ENCODE measurements around the gene ELL2.

Gene ELL2

GRCh38 chr5:95961617-95962474 is at the start of gene ELL2:
TSS of gene ELL2 (minus strand) at chr5:95961851. CDS start at chr5:95961721, 130 bp downstream.
- Histone ChIP-seq H3K4me3 (ENCODE audit: low read depth in 1 of 2, low read length in 2 of 2) (peak within 1 kb of the TSS; percentile 79 to 80), H3K27me3 (ENCODE audit: low read depth, low read length) (no peaks in the 10 kb centered on the region), H3K36me3 (ENCODE audit: control insufficient read depth in 1 of 2, insufficient read depth in 2 of 2, low read length in 2 of 2) (no peaks in the 10 kb centered on the region), H3K9me3 (ENCODE audit: control insufficient read depth in 1 of 2, low read length in 2 of 2) (no peaks in the 10 kb centered on the region), H3K4me1 (ENCODE audit: control insufficient read depth in 1 of 2, insufficient read depth in 2 of 2, low read length in 2 of 2) (peaks cover 0 to 11% of the 10 kb centered on the region in 2 donors), H3K27ac (ENCODE audit: low read length) (peak within 1 kb of the TSS; percentile 93)

- no peaks in the 10 kb centered on the region for H3K4me1 ChIP-seq (ENCODE audit: control insufficient read depth in 1 of 2, insufficient read depth in 2 of 2, low read length in 2 of 2)
- H3K4me3 ChIP-seq (ENCODE audit: low read depth in 1 of 2, low read length in 2 of 2): no peak overlapping the region
These were observed 47.5 kb upstream of the ELL2 start for GRCh38 chr5:96008987-96009647.

GRCh38 chr5:96008487-96008886 is 46.8 kb upstream of the ELL2 start:
- Histone ChIP-seq H3K4me1 (ENCODE audit: control insufficient read depth in 1 of 2, insufficient read depth in 2 of 2, low read length in 2 of 2) (no peaks in the 10 kb centered on the region), H3K4me3 (ENCODE audit: low read depth in 1 of 2, low read length in 2 of 2) (no peak overlapping the region), H3K27ac (ENCODE audit: low read length) (no peak overlapping the region), H3K9me3 (ENCODE audit: control insufficient read depth in 1 of 2, low read length in 2 of 2) (no peaks in the 10 kb centered on the region), H3K27me3 (ENCODE audit: low read depth, low read length) (no peaks in the 10 kb centered on the region), H3K36me3 (ENCODE audit: control insufficient read depth in 1 of 2, insufficient read depth in 2 of 2, low read length in 2 of 2) (no peaks in the 10 kb centered on the region)

More at GRCh38 chr5:96008987-96009647, 47.5 kb upstream of the ELL2 start:
- Histone ChIP-seq H3K27me3 (ENCODE audit: low read depth, low read length) (no peaks in the 10 kb centered on the region), H3K9me3 (ENCODE audit: control insufficient read depth in 1 of 2, low read length in 2 of 2) (no peaks in the 10 kb centered on the region), H3K36me3 (ENCODE audit: control insufficient read depth in 1 of 2, insufficient read depth in 2 of 2, low read length in 2 of 2) (no peaks in the 10 kb centered on the region), H3K27ac (ENCODE audit: low read length) (no peak overlapping the region)

- H3K4me1 ChIP-seq (ENCODE audit: control insufficient read depth in 1 of 2, insufficient read depth in 2 of 2, low read length in 2 of 2): no peaks in the 10 kb centered on the region
- H3K36me3 ChIP-seq (ENCODE audit: control insufficient read depth in 1 of 2, insufficient read depth in 2 of 2, low read length in 2 of 2): no peaks in the 10 kb centered on the region
- no peaks in the 10 kb centered on the region for H3K9me3 ChIP-seq (ENCODE audit: control insufficient read depth in 1 of 2, low read length in 2 of 2)
- no peaks in the 10 kb centered on the region for H3K27me3 ChIP-seq (ENCODE audit: low read depth, low read length)
- no peak overlapping the region for H3K27ac ChIP-seq (ENCODE audit: low read length)
- no peak overlapping the region for H3K4me3 ChIP-seq (ENCODE audit: low read depth in 1 of 2, low read length in 2 of 2)
These were observed 45.4 kb upstream of the ELL2 start for GRCh38 chr5:96007051-96007450.

GRCh38 chr5:96006291-96006690 is 44.6 kb upstream of the ELL2 start:
- H3K4me3 ChIP-seq (ENCODE audit: low read depth in 1 of 2, low read length in 2 of 2): no peak overlapping the region
- no peaks in the 10 kb centered on the region for H3K4me1 ChIP-seq (ENCODE audit: control insufficient read depth in 1 of 2, insufficient read depth in 2 of 2, low read length in 2 of 2)
- no peaks in the 10 kb centered on the region for H3K27me3 ChIP-seq (ENCODE audit: low read depth, low read length)
- H3K27ac ChIP-seq (ENCODE audit: low read length): no peak overlapping the region
- no peaks in the 10 kb centered on the region for H3K36me3 ChIP-seq (ENCODE audit: control insufficient read depth in 1 of 2, insufficient read depth in 2 of 2, low read length in 2 of 2)
- H3K9me3 ChIP-seq (ENCODE audit: control insufficient read depth in 1 of 2, low read length in 2 of 2): no peaks in the 10 kb centered on the region

- no peak overlapping the region for H3K27ac ChIP-seq (ENCODE audit: low read length)
- H3K27me3 ChIP-seq (ENCODE audit: low read depth, low read length): no peaks in the 10 kb centered on the region
- H3K4me3 ChIP-seq (ENCODE audit: low read depth in 1 of 2, low read length in 2 of 2): no peak overlapping the region
- no peaks in the 10 kb centered on the region for H3K36me3 ChIP-seq (ENCODE audit: control insufficient read depth in 1 of 2, insufficient read depth in 2 of 2, low read length in 2 of 2)
- H3K9me3 ChIP-seq (ENCODE audit: control insufficient read depth in 1 of 2, low read length in 2 of 2): no peaks in the 10 kb centered on the region
- H3K4me1 ChIP-seq (ENCODE audit: control insufficient read depth in 1 of 2, insufficient read depth in 2 of 2, low read length in 2 of 2): no peaks in the 10 kb centered on the region
These were observed 43.1 kb upstream of the ELL2 start for GRCh38 chr5:96004754-96005153.

- Histone ChIP-seq H3K9me3 (ENCODE audit: control insufficient read depth in 1 of 2, low read length in 2 of 2) (no peaks in the 10 kb centered on the region), H3K27ac (ENCODE audit: low read length) (no peak overlapping the region), H3K27me3 (ENCODE audit: low read depth, low read length) (no peaks in the 10 kb centered on the region), H3K4me1 (ENCODE audit: control insufficient read depth in 1 of 2, insufficient read depth in 2 of 2, low read length in 2 of 2) (no peaks in the 10 kb centered on the region), H3K4me3 (ENCODE audit: low read depth in 1 of 2, low read length in 2 of 2) (no peak overlapping the region), H3K36me3 (ENCODE audit: control insufficient read depth in 1 of 2, insufficient read depth in 2 of 2, low read length in 2 of 2) (no peaks in the 10 kb centered on the region)
These were observed 42.4 kb upstream of the ELL2 start for GRCh38 chr5:96004087-96004486.

GRCh38 chr5:96001262-96001661 is 39.6 kb upstream of the ELL2 start:
- Histone ChIP-seq H3K4me3 (ENCODE audit: low read depth in 1 of 2, low read length in 2 of 2) (no peak overlapping the region), H3K4me1 (ENCODE audit: control insufficient read depth in 1 of 2, insufficient read depth in 2 of 2, low read length in 2 of 2) (no peaks in the 10 kb centered on the region), H3K27me3 (ENCODE audit: low read depth, low read length) (no peaks in the 10 kb centered on the region), H3K9me3 (ENCODE audit: control insufficient read depth in 1 of 2, low read length in 2 of 2) (no peaks in the 10 kb centered on the region), H3K27ac (ENCODE audit: low read length) (no peak overlapping the region), H3K36me3 (ENCODE audit: control insufficient read depth in 1 of 2, insufficient read depth in 2 of 2, low read length in 2 of 2) (no peaks in the 10 kb centered on the region)

- Histone ChIP-seq H3K27me3 (ENCODE audit: low read depth, low read length) (no peaks in the 10 kb centered on the region), H3K4me3 (ENCODE audit: low read depth in 1 of 2, low read length in 2 of 2) (no peak overlapping the region), H3K27ac (ENCODE audit: low read length) (no peak overlapping the region), H3K9me3 (ENCODE audit: control insufficient read depth in 1 of 2, low read length in 2 of 2) (no peaks in the 10 kb centered on the region), H3K36me3 (ENCODE audit: control insufficient read depth in 1 of 2, insufficient read depth in 2 of 2, low read length in 2 of 2) (no peaks in the 10 kb centered on the region), H3K4me1 (ENCODE audit: control insufficient read depth in 1 of 2, insufficient read depth in 2 of 2, low read length in 2 of 2) (no peaks in the 10 kb centered on the region)
These were observed 38.7 kb upstream of the ELL2 start for GRCh38 chr5:96000308-96000707.

GRCh38 chr5:95996904-95997723 is 35.5 kb upstream of the ELL2 start:
- no peaks in the 10 kb centered on the region for H3K4me1 ChIP-seq (ENCODE audit: control insufficient read depth in 1 of 2, insufficient read depth in 2 of 2, low read length in 2 of 2)
- no peaks in the 10 kb centered on the region for H3K27me3 ChIP-seq (ENCODE audit: low read depth, low read length)
- no peak overlapping the region for H3K4me3 ChIP-seq (ENCODE audit: low read depth in 1 of 2, low read length in 2 of 2)
- no peak overlapping the region for H3K27ac ChIP-seq (ENCODE audit: low read length)
- H3K36me3 ChIP-seq (ENCODE audit: control insufficient read depth in 1 of 2, insufficient read depth in 2 of 2, low read length in 2 of 2): no peaks in the 10 kb centered on the region
- no peaks in the 10 kb centered on the region for H3K9me3 ChIP-seq (ENCODE audit: control insufficient read depth in 1 of 2, low read length in 2 of 2)

GRCh38 chr5:95995962-95996489 is 34.4 kb upstream of the ELL2 start:
- H3K9me3 ChIP-seq (ENCODE audit: control insufficient read depth in 1 of 2, low read length in 2 of 2): no peaks in the 10 kb centered on the region
- H3K27me3 ChIP-seq (ENCODE audit: low read depth, low read length): no peaks in the 10 kb centered on the region
- H3K27ac ChIP-seq (ENCODE audit: low read length): no peak overlapping the region
- H3K4me1 ChIP-seq (ENCODE audit: control insufficient read depth in 1 of 2, insufficient read depth in 2 of 2, low read length in 2 of 2): no peaks in the 10 kb centered on the region
- no peak overlapping the region for H3K4me3 ChIP-seq (ENCODE audit: low read depth in 1 of 2, low read length in 2 of 2)
- no peaks in the 10 kb centered on the region for H3K36me3 ChIP-seq (ENCODE audit: control insufficient read depth in 1 of 2, insufficient read depth in 2 of 2, low read length in 2 of 2)

Data from muscle layer of duodenum (tissue), 2 donors.